ENCODE measurements around the gene CCDC178.

The CCDC178 gene

DNA sequence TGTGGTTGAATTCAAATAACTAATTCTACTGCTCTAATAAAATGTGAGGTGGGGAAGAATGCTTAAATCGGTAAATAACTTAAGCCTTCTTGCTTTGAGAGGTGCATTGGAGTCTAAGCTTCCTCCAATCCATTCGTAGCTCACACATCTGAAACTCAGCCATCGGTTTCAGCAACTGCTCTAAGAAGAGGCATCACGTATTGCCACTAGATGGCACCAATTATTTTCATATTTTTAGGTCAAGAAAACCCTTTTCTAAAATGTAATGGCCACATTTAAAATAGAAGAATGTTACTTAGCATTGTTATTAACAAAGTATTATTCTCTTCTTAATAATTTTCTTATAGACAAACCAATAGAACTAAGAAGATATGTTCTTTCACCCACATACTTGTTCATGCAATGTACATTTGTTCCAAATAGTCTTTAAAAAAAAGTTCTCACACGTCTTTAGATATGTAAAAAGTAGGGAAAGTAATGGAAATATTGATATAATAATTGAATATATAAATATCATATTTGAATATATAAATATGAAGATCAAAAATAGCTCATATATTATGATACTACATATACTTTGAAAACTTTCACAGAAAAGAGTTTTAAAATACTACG, 229.8 kb downstream of the CCDC178 start:
- Histone ChIP-seq H3K23ac (ENCODE audit: low read length) (no peak overlapping the region), H3K36me3 (ENCODE audit: control insufficient read depth in 1 of 2, insufficient read depth in 2 of 2, low read length in 2 of 2) (no peaks in the 10 kb centered on the region), H3K14ac (ENCODE audit: low read length) (no peak overlapping the region), H3K9ac (ENCODE audit: low read length) (no peak overlapping the region), H3K18ac (ENCODE audit: low read length) (no peak overlapping the region), H3K27ac (ENCODE audit: low read depth, low read length) (no peak overlapping the region), H4K8ac (ENCODE audit: low read depth, low read length) (no peak overlapping the region), H4K91ac (ENCODE audit: low read depth, low read length) (no peak overlapping the region), H2AK5ac (ENCODE audit: low read length) (no peak overlapping the region), H4K12ac (ENCODE audit: low read depth, low read length) (no peak overlapping the region), H2BK12ac (ENCODE audit: low read length) (no peak overlapping the region), H2BK5ac (ENCODE audit: low read depth, low read length, poor library complexity) (no peak overlapping the region), H2BK120ac (ENCODE audit: insufficient read depth, low read length, poor library complexity) (no peak overlapping the region), H3K9me3 (ENCODE audit: insufficient read depth, low read depth, low read length) (no peaks in the 10 kb centered on the region), H3K79me1 (ENCODE audit: low read length) (no peaks in the 10 kb centered on the region), H3K27me3 (ENCODE audit: insufficient read depth, low read length) (no peaks in the 10 kb centered on the region), H3K4me1 (ENCODE audit: control insufficient read depth in 1 of 2, insufficient read depth in 2 of 2, low read length in 2 of 2) (no peaks in the 10 kb centered on the region), H3K4me3 (ENCODE audit: low read depth, low read length) (no peak overlapping the region), H3K4me2 (ENCODE audit: low read length) (no peak overlapping the region), H3K4ac (ENCODE audit: low read depth, low read length) (no peak overlapping the region), H3K79me2 (ENCODE audit: control insufficient read depth, insufficient read depth, low read length, poor library complexity) (no peaks in the 10 kb centered on the region), H2AFZ (ENCODE audit: insufficient read depth, low read length, poor library complexity) (no peak overlapping the region)
- peak in 1 of 2 donors; percentile 45 for DNase-seq
- no CpG with 5 or more reads among the region's 6 CpGs for WGBS (ENCODE audit: extremely low coverage, insufficient coverage, insufficient read length)

DNA sequence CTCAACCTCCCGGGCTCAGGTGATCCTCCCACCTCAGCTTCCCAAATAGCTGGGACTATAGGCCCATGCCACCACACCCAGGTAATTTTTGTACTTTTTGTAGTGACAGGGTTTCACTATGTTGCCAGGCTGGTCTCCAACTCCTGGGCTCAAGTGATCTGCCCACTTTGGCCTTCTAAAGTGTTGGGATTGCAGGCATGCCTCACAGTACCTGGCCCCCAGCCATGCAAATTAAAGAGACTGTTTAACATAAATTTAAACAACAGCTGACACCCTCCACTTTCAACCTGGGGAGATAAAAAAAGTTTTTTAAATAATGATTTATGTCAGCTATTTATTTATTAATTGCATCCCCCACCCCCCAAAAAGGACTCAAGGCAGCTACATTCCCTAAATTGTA, 234.7 kb downstream of the CCDC178 start:
- H2BK5ac ChIP-seq (ENCODE audit: low read depth, low read length, poor library complexity), result no peak overlapping the region
- peaks cover 0 to 2% of the 10 kb centered on the region in 2 experiments for H3K4me1 ChIP-seq (ENCODE audit: control insufficient read depth in 1 of 2, insufficient read depth in 2 of 2, low read length in 2 of 2)
- no peaks in the 10 kb centered on the region for H3K79me2 ChIP-seq (ENCODE audit: control insufficient read depth, insufficient read depth, low read length, poor library complexity)
- no peak overlapping the region for H3K23ac ChIP-seq (ENCODE audit: low read length)
- no peak overlapping the region for H2AFZ ChIP-seq (ENCODE audit: insufficient read depth, low read length, poor library complexity)
- no peaks in the 10 kb centered on the region for H3K36me3 ChIP-seq (ENCODE audit: control insufficient read depth in 1 of 2, insufficient read depth in 2 of 2, low read length in 2 of 2)
- no peak overlapping the region for H3K27ac ChIP-seq (ENCODE audit: low read depth, low read length)
- H3K4ac ChIP-seq (ENCODE audit: low read depth, low read length), result no peak overlapping the region
- H3K4me2 ChIP-seq (ENCODE audit: low read length), result no peak overlapping the region
- no peak overlapping the region for H3K9ac ChIP-seq (ENCODE audit: low read length)
- H3K79me1 ChIP-seq (ENCODE audit: low read length), result no peaks in the 10 kb centered on the region
- no peak overlapping the region for H4K12ac ChIP-seq (ENCODE audit: low read depth, low read length)
- no peak for DNase-seq
- H2BK120ac ChIP-seq (ENCODE audit: insufficient read depth, low read length, poor library complexity), result no peak overlapping the region
- no peak overlapping the region for H4K91ac ChIP-seq (ENCODE audit: low read depth, low read length)
- no peak overlapping the region for H2BK12ac ChIP-seq (ENCODE audit: low read length)
- H3K14ac ChIP-seq (ENCODE audit: low read length), result no peak overlapping the region
- H4K8ac ChIP-seq (ENCODE audit: low read depth, low read length), result no peak overlapping the region
- no peaks in the 10 kb centered on the region for H3K27me3 ChIP-seq (ENCODE audit: insufficient read depth, low read length)
- WGBS (ENCODE audit: extremely low coverage, insufficient coverage, insufficient read length), result no CpG with 5 or more reads among the region's 1 CpG
- H3K18ac ChIP-seq (ENCODE audit: low read length), result no peak overlapping the region
- no peak overlapping the region for H3K4me3 ChIP-seq (ENCODE audit: low read depth, low read length)
- H2AK5ac ChIP-seq (ENCODE audit: low read length), result no peak overlapping the region
- H3K9me3 ChIP-seq (ENCODE audit: insufficient read depth, low read depth, low read length), result no peaks in the 10 kb centered on the region

DNA sequence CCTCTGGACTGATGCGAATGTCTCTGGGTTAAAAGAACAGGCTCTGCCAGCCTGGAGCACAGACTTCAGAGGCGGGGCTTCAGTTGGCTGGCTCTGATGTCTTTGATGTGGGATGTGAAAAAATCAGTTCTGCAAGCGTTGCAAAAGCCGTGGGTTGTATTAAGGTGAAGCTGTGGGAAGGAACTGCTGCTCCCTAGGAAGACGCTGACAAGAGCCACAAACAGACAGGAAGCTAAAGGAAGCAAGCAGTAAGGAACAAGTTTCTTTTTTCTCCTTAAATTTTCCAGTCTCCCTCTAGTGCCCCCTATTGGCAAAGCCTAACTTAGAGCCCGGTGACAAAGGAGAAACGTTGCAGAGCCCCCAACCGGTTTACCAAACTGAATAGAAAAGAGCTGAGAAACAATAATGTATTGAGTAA, 239.0 kb downstream of the CCDC178 start:
- H2BK12ac ChIP-seq (ENCODE audit: low read length), result no peak overlapping the region
- H3K9ac ChIP-seq (ENCODE audit: low read length), result no peak overlapping the region
- no peak overlapping the region for H3K18ac ChIP-seq (ENCODE audit: low read length)
- no peak overlapping the region for H3K14ac ChIP-seq (ENCODE audit: low read length)
- no peak overlapping the region for H2BK120ac ChIP-seq (ENCODE audit: insufficient read depth, low read length, poor library complexity)
- H3K9me3 ChIP-seq (ENCODE audit: insufficient read depth, low read depth, low read length), result no peaks in the 10 kb centered on the region
- H3K23ac ChIP-seq (ENCODE audit: low read length), result no peak overlapping the region
- H3K4me2 ChIP-seq (ENCODE audit: low read length), result peak overlapping the region; percentile 13
- no peak overlapping the region for H3K27ac ChIP-seq (ENCODE audit: low read depth, low read length)
- H3K27me3 ChIP-seq (ENCODE audit: insufficient read depth, low read length), result no peaks in the 10 kb centered on the region
- no peak overlapping the region for H2AFZ ChIP-seq (ENCODE audit: insufficient read depth, low read length, poor library complexity)
- no peak overlapping the region for H4K8ac ChIP-seq (ENCODE audit: low read depth, low read length)
- H3K36me3 ChIP-seq (ENCODE audit: control insufficient read depth in 1 of 2, insufficient read depth in 2 of 2, low read length in 2 of 2), result no peaks in the 10 kb centered on the region
- no peak overlapping the region for H4K91ac ChIP-seq (ENCODE audit: low read depth, low read length)
- peak in 1 of 2 donors; percentile 5 for DNase-seq
- no CpG with 5 or more reads among the region's 8 CpGs for WGBS (ENCODE audit: extremely low coverage, insufficient coverage, insufficient read length)
- H3K4ac ChIP-seq (ENCODE audit: low read depth, low read length), result no peak overlapping the region
- H3K4me3 ChIP-seq (ENCODE audit: low read depth, low read length), result no peak overlapping the region
- H3K79me2 ChIP-seq (ENCODE audit: control insufficient read depth, insufficient read depth, low read length, poor library complexity), result no peaks in the 10 kb centered on the region
- H3K79me1 ChIP-seq (ENCODE audit: low read length), result peaks cover 4% of the 10 kb centered on the region
- H3K4me1 ChIP-seq (ENCODE audit: control insufficient read depth in 1 of 2, insufficient read depth in 2 of 2, low read length in 2 of 2), result peaks cover 0 to 2% of the 10 kb centered on the region in 2 experiments
- no peak overlapping the region for H2AK5ac ChIP-seq (ENCODE audit: low read length)
- no peak overlapping the region for H2BK5ac ChIP-seq (ENCODE audit: low read depth, low read length, poor library complexity)
- no peak overlapping the region for H4K12ac ChIP-seq (ENCODE audit: low read depth, low read length)

DNA sequence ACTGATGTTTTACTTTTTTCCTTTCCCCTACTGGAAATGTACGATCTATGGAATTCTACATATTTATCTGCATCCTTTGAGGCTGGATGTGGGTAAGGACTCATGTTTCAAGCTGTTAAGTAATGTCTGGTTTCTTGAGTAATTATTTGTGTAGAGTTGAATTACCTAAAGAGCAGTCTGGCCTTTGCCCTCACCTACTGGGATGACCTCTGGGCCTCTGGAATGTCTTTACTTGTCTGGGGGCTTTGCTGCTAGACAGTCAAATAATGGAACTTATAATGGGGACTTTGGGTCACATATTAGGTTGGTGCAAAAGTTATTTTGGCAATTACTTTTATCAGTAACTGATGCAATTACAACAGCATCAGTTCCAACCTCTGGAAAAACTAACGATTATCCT, 244.7 kb downstream of the CCDC178 start:
- no peak for DNase-seq

More for the DNA sequence above, 244.7 kb downstream of the CCDC178 start:
- no peak overlapping the region for H2BK5ac ChIP-seq (ENCODE audit: low read depth, low read length, poor library complexity)
- H3K79me1 ChIP-seq (ENCODE audit: low read length), result peaks cover 6% of the 10 kb centered on the region
- H2AFZ ChIP-seq (ENCODE audit: insufficient read depth, low read length, poor library complexity), result no peak overlapping the region
- H3K9me3 ChIP-seq (ENCODE audit: insufficient read depth, low read depth, low read length), result no peaks in the 10 kb centered on the region
- H3K4me1 ChIP-seq (ENCODE audit: control insufficient read depth in 1 of 2, insufficient read depth in 2 of 2, low read length in 2 of 2), result peaks cover 3 to 8% of the 10 kb centered on the region in 2 experiments
- no peak overlapping the region for H3K14ac ChIP-seq (ENCODE audit: low read length)
- H3K23ac ChIP-seq (ENCODE audit: low read length), result no peak overlapping the region
- H3K9ac ChIP-seq (ENCODE audit: low read length), result no peak overlapping the region
- no peak overlapping the region for H3K4me3 ChIP-seq (ENCODE audit: low read depth, low read length)
- H4K8ac ChIP-seq (ENCODE audit: low read depth, low read length), result peak overlapping the region; percentile 60
- WGBS (ENCODE audit: extremely low coverage, insufficient coverage, insufficient read length), result no CpG with 5 or more reads among the region's 2 CpGs
- H3K4ac ChIP-seq (ENCODE audit: low read depth, low read length), result no peak overlapping the region
- no peak overlapping the region for H2AK5ac ChIP-seq (ENCODE audit: low read length)
- no peaks in the 10 kb centered on the region for H3K79me2 ChIP-seq (ENCODE audit: control insufficient read depth, insufficient read depth, low read length, poor library complexity)
- H4K12ac ChIP-seq (ENCODE audit: low read depth, low read length), result no peak overlapping the region
- peak overlapping the region; percentile 45 for H3K4me2 ChIP-seq (ENCODE audit: low read length)
- H3K27ac ChIP-seq (ENCODE audit: low read depth, low read length), result peak overlapping the region; percentile 52
- peak overlapping the region; percentile 91 for H2BK12ac ChIP-seq (ENCODE audit: low read length)
- H3K18ac ChIP-seq (ENCODE audit: low read length), result no peak overlapping the region
- H3K27me3 ChIP-seq (ENCODE audit: insufficient read depth, low read length), result no peaks in the 10 kb centered on the region
- H3K36me3 ChIP-seq (ENCODE audit: control insufficient read depth in 1 of 2, insufficient read depth in 2 of 2, low read length in 2 of 2), result no peaks in the 10 kb centered on the region
- no peak overlapping the region for H2BK120ac ChIP-seq (ENCODE audit: insufficient read depth, low read length, poor library complexity)
- no peak overlapping the region for H4K91ac ChIP-seq (ENCODE audit: low read depth, low read length)
